Stimulated activated naive B cell treated with anti-CD40 and anti-IgM and Interleukin-4, amounts not matched to agents 10 μg/mL and 1 μg/mL and 100 μg/mL, for 72 hours (primary cell): ENCODE results near the gene VGLL2.

Experiments
- ATAC-seq, 2 donors: fragments of 150-1000 bp; cut with Tn5 transposase; replicated peaks; 2 replicates each; pipeline ENCODE4 v1.10.0; 2021; ENCODE audit warnings: moderate library complexity in 1 of 2
- DNase-seq: peaks from one replicate; pipeline ENCODE4 v3.0.0; 2021
- H3K27ac Mint-ChIP-seq: one replicate; pipeline ENCODE4 v1.8.0; 2022; ENCODE audit warnings: mild to moderate bottlenecking, mixed read lengths
- H3K27me3 Mint-ChIP-seq, 2 donors: one replicate each; pipeline ENCODE4 v1.8.0; 2022; ENCODE audit warnings: mixed read lengths in 2 of 2
- H3K36me3 Mint-ChIP-seq, 2 donors: one replicate each; pipeline ENCODE4 v1.8.0; 2022; ENCODE audit warnings: mixed read lengths in 2 of 2, mild to moderate bottlenecking in 1 of 2
- H3K4me1 Mint-ChIP-seq, 2 donors: one replicate each; pipeline ENCODE4 v1.8.0; 2022; ENCODE audit warnings: mixed read lengths in 2 of 2, mild to moderate bottlenecking in 1 of 2
- H3K4me3 Mint-ChIP-seq, 2 donors: one replicate each; pipeline ENCODE4 v1.8.0; 2022; ENCODE audit warnings: mild to moderate bottlenecking in 2 of 2, mixed read lengths in 2 of 2, moderate library complexity in 1 of 2
- H3K9me3 Mint-ChIP-seq, 2 donors: one replicate each; pipeline ENCODE4 v1.8.0; 2022; ENCODE audit warnings: mixed read lengths in 2 of 2, mild to moderate bottlenecking in 1 of 2

Gene VGLL2

DNA sequence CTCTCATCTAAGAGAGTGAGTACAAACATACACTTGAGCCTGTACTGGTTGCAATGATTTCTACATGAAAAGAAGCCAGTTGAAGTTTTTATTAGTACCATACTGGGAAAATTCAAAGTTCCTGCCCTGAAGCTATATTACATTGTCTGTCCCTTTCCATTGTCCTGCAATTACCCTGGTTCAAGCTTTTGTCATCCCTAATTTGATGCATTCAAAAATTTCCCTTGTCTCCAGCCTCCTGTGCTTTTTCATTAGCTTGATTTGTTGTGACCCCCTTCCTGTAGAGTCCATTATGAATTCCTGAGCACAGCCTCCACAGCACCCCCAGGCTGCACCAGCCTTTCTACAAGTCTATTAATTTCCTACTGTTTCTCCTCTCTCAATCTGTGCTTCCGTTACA is 46.4 kb downstream of the VGLL2 start:
- Mint-ChIP-seq H3K27me3 (peaks cover 0 to 25% of the 10 kb centered on the region in 2 donors), H3K27ac (no peak overlapping the region), H3K4me3 (no peak overlapping the region), H3K4me1 (no peaks in the 10 kb centered on the region), H3K9me3 (no peaks in the 10 kb centered on the region), H3K36me3 (no peaks in the 10 kb centered on the region)
- no peak for ATAC-seq
- no peak for DNase-seq

DNA sequence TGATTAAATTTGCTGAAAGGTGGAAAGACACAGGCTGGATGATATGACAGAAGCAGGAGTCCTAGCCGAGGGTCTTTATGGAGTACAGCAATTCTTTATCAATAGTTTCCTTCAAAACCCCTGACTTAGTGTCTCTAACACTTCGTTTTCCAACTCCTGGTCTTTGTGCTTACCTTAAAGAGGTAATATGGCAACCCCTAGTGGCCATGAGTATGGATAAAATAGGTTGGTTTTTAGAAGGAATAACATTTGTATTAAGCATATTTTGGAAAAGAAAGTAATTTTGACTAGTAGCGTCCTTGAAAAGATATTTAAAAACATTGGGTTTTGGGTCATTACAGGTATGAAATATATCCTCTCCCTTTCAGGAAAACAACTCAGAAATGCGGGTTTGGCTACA is 51.9 kb downstream of the VGLL2 start:
- H3K36me3 Mint-ChIP-seq = no peaks in the 10 kb centered on the region
- no peak overlapping the region for H3K27ac Mint-ChIP-seq
- no peak for DNase-seq
- no peak overlapping the region for H3K4me3 Mint-ChIP-seq
- no peaks in the 10 kb centered on the region for H3K9me3 Mint-ChIP-seq
- H3K27me3 Mint-ChIP-seq = peaks cover 0 to 17% of the 10 kb centered on the region in 2 donors
- H3K4me1 Mint-ChIP-seq = no peaks in the 10 kb centered on the region
- no peak for ATAC-seq
